Urinary bladder (tissue), 4 donors: ENCODE data around the gene CASP4. TPM values are rescaled to one million over a fixed set of nuclear protein-coding genes. Genes with fewer than 3 reads are reported as not detected.

Experiments used
- DNase-seq: peaks from one replicate; pipeline ENCODE4 v3.0.0-alpha.2; 2015; ENCODE audit errors: extremely low spot score
- H3K27ac ChIP-seq: one replicate; pipeline ENCODE4 v1.5.1; 2013; ENCODE audit warnings: low read depth, mild to moderate bottlenecking, moderate library complexity
- H3K36me3 ChIP-seq: one replicate; pipeline ENCODE4 v1.6.1; 2013; ENCODE audit warnings: mild to moderate bottlenecking, moderate library complexity; ENCODE audit not compliant: insufficient read depth
- H3K4me1 ChIP-seq: one replicate; pipeline ENCODE4 v1.6.1; 2013; ENCODE audit warnings: mild to moderate bottlenecking, moderate library complexity; ENCODE audit not compliant: insufficient read depth
- H3K4me3 ChIP-seq: one replicate; pipeline ENCODE4 v1.5.1; 2013; ENCODE audit warnings: low read depth, low read length
- WGBS: extraction: QIAGEN DNeasy Blood & Tissue Kit; methylation state at CpG from one replicate; pipeline ENCODE4 v1.1.7; 2013; 5-methylcytosine and 5-hydroxymethylcytosine counted together
- polyA plus RNA-seq: library from polyadenylated mRNA; stranded (reverse); fragments of 200-250 nt; gene quantifications from one replicate; pipeline ENCODE4 v1.2.3, GENCODE V29; 2013
- total RNA-seq: library from RNA; depleted of rRNA; stranded (reverse); fragments of >200 nt; gene quantifications from one replicate; pipeline ENCODE4 v1.2.3, GENCODE V29; 2014
- donor health status: healthy with polysubstance abuse.
- donor health status: healthy.

The CASP4 gene
- total and polyA plus RNA-seq, 2 donors, result 39.1 to 83.9 TPM

GRCh38 chr11:104895634-104896033 lies 72.7 kb downstream of the CASP4 start:
- 8% methylated on average over 2 of the region's 2 CpGs for WGBS
- no peaks in the 10 kb centered on the region for H3K4me1 ChIP-seq
- H3K4me3 ChIP-seq, result no peak overlapping the region
- no peaks in the 10 kb centered on the region for H3K36me3 ChIP-seq
- peak; percentile 7 for DNase-seq
- no peak overlapping the region for H3K27ac ChIP-seq

GRCh38 chr11:104893876-104894275 lies 74.5 kb downstream of the CASP4 start:
- no peak for DNase-seq
- no peak overlapping the region for H3K27ac ChIP-seq
- 98% methylated on average over 1 of the region's 1 CpG for WGBS
- H3K36me3 ChIP-seq, result peaks cover under 1% of the 10 kb centered on the region
- no peaks in the 10 kb centered on the region for H3K4me1 ChIP-seq
- no peak overlapping the region for H3K4me3 ChIP-seq

Other genes with a start within 250 kb of the CASP4 start
- 1.1 TPM for gene CASP12, start 70.1 kb downstream of the CASP4 start, total RNA-seq
- 0.95 TPM for gene CASP12, start 70.1 kb downstream of the CASP4 start, polyA plus RNA-seq
- 0.74 TPM for gene CASP5, start 54.6 kb upstream of the CASP4 start, total RNA-seq
- 0.32 TPM for gene CASP5, start 54.6 kb upstream of the CASP4 start, polyA plus RNA-seq
- gene CASP1, start 66.6 kb upstream of the CASP4 start, total RNA-seq, result 17.8 TPM
- 25.1 TPM for gene CASP1, start 66.6 kb upstream of the CASP4 start, polyA plus RNA-seq
- 16.2 TPM for gene CARD16, start 76.8 kb upstream of the CASP4 start, total RNA-seq
- gene CARD16, start 76.8 kb upstream of the CASP4 start, polyA plus RNA-seq, result 19.7 TPM
- not detected for gene CARD18, start 171.2 kb upstream of the CASP4 start, total RNA-seq
- gene CARD18, start 171.2 kb upstream of the CASP4 start, polyA plus RNA-seq, result not detected